Stomach (tissue), 4 donors: ENCODE results near the gene ALDH1A2.
"Not testable (repeated sequence)": the region's sequence is repeated elsewhere in the genome, so short reads cannot be mapped to it uniquely, and the experiment has no call there.

ENCODE experiments used
- CTCF ChIP-seq, 7 experiments: fragments of 450-650 bp in 4 of 7; fragments of 200-600 bp in 3 of 7; sonication (generic) in 3 of 7; IDR thresholded peaks; one replicate each; pipeline ENCODE4 v1.5.1; 2016 to 2019; ENCODE audit warnings: antibody characterized with exemption in 7 of 7, control low read depth in 2 of 7, mild to moderate bottlenecking in 1 of 7
- POLR2A ChIP-seq, 4 donors: fragments of 450-650 bp; IDR thresholded peaks; one replicate each; pipeline ENCODE4 v1.6.1; 2016; ENCODE audit warnings: antibody characterized with exemption in 4 of 4, control low read depth in 2 of 4, mild to moderate bottlenecking in 1 of 4, moderate library complexity in 1 of 4
- POLR2AphosphoS5 ChIP-seq, 3 donors: sonication (generic); formaldehyde crosslinking; IDR thresholded peaks; one replicate each; pipeline ENCODE4 v1.6.1; 2016; ENCODE audit warnings: antibody characterized with exemption in 3 of 3

DNA sequence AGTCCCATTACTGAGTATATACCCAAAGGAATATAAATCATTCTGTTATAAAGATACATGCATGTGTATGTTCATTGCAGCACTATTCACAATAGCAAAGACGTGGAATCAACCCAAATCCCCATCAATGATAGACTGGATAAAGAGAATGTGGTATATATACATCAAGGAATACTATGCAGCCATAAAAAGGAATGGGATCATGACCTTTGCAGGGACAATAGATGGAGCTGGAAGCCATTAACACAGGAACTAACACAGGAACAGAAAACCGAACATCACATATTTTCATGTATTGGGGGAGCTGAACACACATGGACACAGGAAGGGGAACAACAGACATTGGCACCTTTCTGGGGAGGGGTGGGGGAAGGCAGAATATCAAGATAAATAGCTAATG, 65.8 kb downstream of the ALDH1A2 start:
- TF ChIP-seq CTCF, POLR2A, POLR2AphosphoS5 (IDR thresholded peaks at IDR 0.05): not testable (repeated sequence)
